GM10248 (cell line): ENCODE measurements around the gene SPAG16.

ENCODE experiments used
- CTCF ChIA-PET: fragments of 300-600 bp; sonication (Branson Sonifier 250); formaldehyde crosslinking; extraction: SDS; loops from one replicate; lab custom pipeline; 2021; ENCODE audit warnings: antibody characterized with exemption; lab: Yijun Ruan, JAX
- POLR2A ChIA-PET: fragments of 350-650 bp; sonication (Branson Sonifier 250); formaldehyde crosslinking; extraction: SDS; loops from one replicate; lab custom pipeline; 2020; ENCODE audit warnings: antibody characterized with exemption; lab: Yijun Ruan, JAX
- DNase-seq: peaks from one replicate; pipeline ENCODE4 v3.0.0; 2012; ENCODE audit errors: extremely low spot score
- CTCF ChIP-seq: IDR thresholded peaks from 2 replicates; pipeline ENCODE4 v1.5.1; 2012; ENCODE audit warnings: mild to moderate bottlenecking, low read depth; ENCODE audit errors: extremely low read depth, missing control alignments, control extremely low read depth

Gene SPAG16

GRCh38 chr2:214367171-214367570 is 1082.9 kb downstream of the SPAG16 start:
- no peak for TF ChIP-seq CTCF
- no peak for DNase-seq
- POLR2A ChIA-PET, result no interaction called here
- CTCF ChIA-PET, result no interaction called here

DNA sequence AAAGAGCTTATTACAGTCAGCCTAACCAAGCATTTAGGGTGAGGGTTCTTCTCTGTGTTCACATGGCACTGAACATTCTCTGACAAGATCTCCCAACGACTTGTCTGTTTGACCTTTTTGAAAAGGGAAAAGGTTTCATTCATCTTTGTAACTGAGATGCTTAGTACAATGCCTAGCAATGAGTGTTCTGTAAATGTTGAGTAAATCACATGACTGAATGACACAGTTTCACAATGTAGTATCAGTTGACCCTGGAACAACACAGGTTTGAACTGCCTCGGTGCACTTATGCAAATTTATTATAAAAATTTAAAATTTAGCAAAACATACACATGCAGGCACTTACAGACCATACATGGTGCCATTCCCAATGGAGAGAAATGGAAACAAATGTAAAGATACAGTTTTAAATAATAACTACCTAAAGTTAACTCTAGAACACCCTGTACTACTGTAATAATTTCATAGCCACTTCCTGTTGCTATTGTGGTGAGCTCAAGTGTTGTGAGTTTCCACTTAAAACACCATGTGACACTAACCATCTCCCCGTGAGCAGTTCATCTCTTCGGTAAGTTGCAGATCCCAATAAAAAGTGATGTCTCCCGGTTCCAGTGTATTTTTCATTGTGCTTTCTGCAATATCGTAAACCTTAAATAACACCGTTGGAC is 1092.5 kb downstream of the SPAG16 start:
- POLR2A ChIA-PET, result no interaction called here
- no peak for TF ChIP-seq CTCF
- CTCF ChIA-PET, result no interaction called here
- no peak for DNase-seq

GRCh38 chr2:214377286-214377624 is 1093.0 kb downstream of the SPAG16 start:
- CTCF ChIA-PET, result interaction anchor here (1.6 kb wide), 1 partner anchor 15 kb away, joined by 5 read pairs; no protein-coding TSS in a partner anchor
- no peak for TF ChIP-seq CTCF
- POLR2A ChIA-PET, result no interaction called here

GRCh38 chr2:214378455-214379103 is 1094.3 kb downstream of the SPAG16 start:
- DNase-seq, result no peak
- ChIA-PET CTCF (interaction anchor here (1.6 kb wide), 1 partner anchor 17 kb away, joined by 5 read pairs; no protein-coding TSS in a partner anchor), POLR2A (no interaction called here)
- TF ChIP-seq CTCF, result no peak

More at GRCh38 chr2:214377286-214377624, 1093.0 kb downstream of the SPAG16 start:
- DNase-seq, result no peak

- POLR2A ChIA-PET, result no interaction called here
- CTCF ChIA-PET, result no interaction called here
- no peak for TF ChIP-seq CTCF
- no peak for DNase-seq
Observed at GRCh38 chr2:214379227-214379626, 1095.0 kb downstream of the SPAG16 start.

DNA sequence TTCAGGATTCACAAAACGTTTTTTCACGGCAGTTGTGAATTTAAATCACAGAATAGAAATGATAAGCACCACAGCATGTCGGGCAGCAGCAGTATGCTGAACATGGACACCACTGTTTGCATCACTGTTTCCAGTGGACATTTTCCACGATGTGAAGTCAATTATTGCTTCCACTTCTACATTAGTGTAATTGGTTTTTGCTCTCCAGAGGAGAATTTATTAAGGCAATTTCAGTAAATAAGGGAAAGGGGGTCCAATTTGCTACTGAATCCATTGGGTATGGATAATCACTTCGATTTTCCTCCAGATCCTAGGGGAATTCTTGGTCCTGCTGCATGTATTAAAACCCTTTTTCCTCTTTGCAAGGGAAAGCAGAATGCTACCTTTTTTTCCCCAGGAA is 1096.4 kb downstream of the SPAG16 start:
- CTCF ChIA-PET, result no interaction called here
- no peak for DNase-seq
- POLR2A ChIA-PET, result no interaction called here

More for the DNA sequence above, 1096.4 kb downstream of the SPAG16 start:
- TF ChIP-seq CTCF, result no peak
